Erythroblast (primary cell): ENCODE data around the gene PTPRC.

Source experiments
- GATA1 ChIP-seq: IDR thresholded peaks from 2 replicates; pipeline ENCODE4 v1.6.1; 2011; ENCODE audit warnings: low read depth, mild to moderate bottlenecking, control low read depth, low read length, moderate library complexity
- POLR2A ChIP-seq: IDR thresholded peaks from 2 replicates; pipeline ENCODE4 v1.6.1; 2011; ENCODE audit warnings: mild to moderate bottlenecking, low read length

DNA sequence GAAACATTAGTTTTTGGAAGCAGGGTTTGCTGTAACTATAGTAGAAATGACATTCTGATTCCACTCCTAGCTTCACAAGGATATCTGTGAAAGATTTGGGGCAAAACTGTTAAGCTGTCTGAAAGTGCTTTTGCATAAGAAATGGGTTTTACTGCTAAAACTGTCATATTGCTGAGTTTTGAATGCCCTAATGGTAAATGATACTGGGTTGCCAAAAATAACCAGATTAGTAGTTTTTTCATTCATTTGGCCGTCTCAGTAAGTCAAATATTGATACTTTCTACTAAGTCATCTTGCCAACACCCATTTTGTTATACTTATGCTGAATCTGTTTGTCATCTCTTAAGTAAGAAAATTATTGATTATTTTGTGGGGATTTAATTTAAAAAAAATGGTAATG lies 399 bp upstream of the PTPRC start:
- TF ChIP-seq POLR2A: peak; percentile 2
- TF ChIP-seq GATA1: no peak
